Lung (tissue), 12 donors: ENCODE data around the gene NFATC2. TPM values are rescaled to one million over a fixed set of nuclear protein-coding genes. Genes with fewer than 3 reads are reported as not detected.

ENCODE experiments used
- ATAC-seq: fragments of 200-7000 bp; cut with Tn5 transposase; one replicate; pipeline ENCODE4 v1.9.1; 2020; ENCODE audit warnings: moderate number of reproducible peaks; ENCODE audit not compliant: insufficient read depth, low FRiP score
- DNase-seq, 3 donors: peaks; one replicate each; pipeline ENCODE4 v3.0.0-alpha.2; 2013 to 2017
- H3K27ac ChIP-seq, 2 donors: one replicate each; pipeline ENCODE4 v1.5.1; 2013; ENCODE audit warnings: mild to moderate bottlenecking in 2 of 2, moderate library complexity in 2 of 2, control low read depth in 1 of 2, inconsistent platforms in 1 of 2, low read depth in 1 of 2, low read length in 1 of 2
- H3K27me3 ChIP-seq, 3 donors: one replicate each; pipeline ENCODE4 v1.5.1; 2013; ENCODE audit warnings: low read length in 2 of 3; ENCODE audit not compliant: control insufficient read depth in 3 of 3, insufficient read depth in 3 of 3
- H3K36me3 ChIP-seq, 4 donors: one replicate each; pipeline ENCODE4 v1.5.1; 2013; ENCODE audit warnings: low read length in 4 of 4, mild to moderate bottlenecking in 1 of 4, moderate library complexity in 1 of 4; ENCODE audit not compliant: control insufficient read depth in 4 of 4, insufficient read depth in 4 of 4
- H3K4me1 ChIP-seq, 5 donors: one replicate each; pipeline ENCODE4 v1.5.1; 2013; ENCODE audit warnings: low read length in 5 of 5, mild to moderate bottlenecking in 2 of 5, moderate library complexity in 1 of 5; ENCODE audit not compliant: control insufficient read depth in 5 of 5, insufficient read depth in 5 of 5
- H3K4me3 ChIP-seq: one replicate; pipeline ENCODE4 v1.5.1; 2013; ENCODE audit warnings: mild to moderate bottlenecking, control low read depth, moderate library complexity
- H3K9ac ChIP-seq, 2 donors: one replicate each; pipeline ENCODE4 v1.5.1; 2013; ENCODE audit warnings: low read length in 2 of 2, control low read depth in 1 of 2; ENCODE audit not compliant: insufficient read depth in 1 of 2
- H3K9me3 ChIP-seq, 4 donors: one replicate each; pipeline ENCODE4 v1.5.1; 2013; ENCODE audit warnings: low read length in 3 of 4, mild to moderate bottlenecking in 1 of 4, moderate library complexity in 1 of 4; ENCODE audit not compliant: control insufficient read depth in 4 of 4, insufficient read depth in 3 of 4
- WGBS, 2 donors: extraction: QIAGEN DNeasy Blood & Tissue Kit; methylation state at CpG; one replicate each; pipeline ENCODE4 v1.1.7; 2013; 5-methylcytosine and 5-hydroxymethylcytosine counted together
- polyA plus RNA-seq, 2 donors: library from polyadenylated mRNA; stranded (reverse); fragments of 200-250 nt; gene quantifications; one replicate each; pipeline ENCODE4 v1.2.1, GENCODE V29; 2013
- total RNA-seq, 2 donors: library from RNA; depleted of rRNA in 1 of 2; stranded (reverse); fragments of >200 nt in 1 of 2; gene quantifications; one replicate each; pipeline ENCODE4 v1.2.1, GENCODE V29; 2014 to 2021
- TF ChIP-seq, protein P1 (sequence below): IDR thresholded peaks from 2 replicates; pipeline ENCODE4 v1.5.1; 2012; ENCODE audit warnings: mild to moderate bottlenecking; ENCODE audit errors: control extremely low read depth, extremely low read depth
- donor health status: control.
- donor health status: control.
- donor health status: Bipolar disorder and iron deficiency.
- donor health status: healthy.
- donor health status: DM: yes; HTN: yes; CAD: no.

NFATC2 gene
- total and polyA plus RNA-seq, 4 donors: 1.3 to 8.7 (median 4.7) TPM

DNA sequence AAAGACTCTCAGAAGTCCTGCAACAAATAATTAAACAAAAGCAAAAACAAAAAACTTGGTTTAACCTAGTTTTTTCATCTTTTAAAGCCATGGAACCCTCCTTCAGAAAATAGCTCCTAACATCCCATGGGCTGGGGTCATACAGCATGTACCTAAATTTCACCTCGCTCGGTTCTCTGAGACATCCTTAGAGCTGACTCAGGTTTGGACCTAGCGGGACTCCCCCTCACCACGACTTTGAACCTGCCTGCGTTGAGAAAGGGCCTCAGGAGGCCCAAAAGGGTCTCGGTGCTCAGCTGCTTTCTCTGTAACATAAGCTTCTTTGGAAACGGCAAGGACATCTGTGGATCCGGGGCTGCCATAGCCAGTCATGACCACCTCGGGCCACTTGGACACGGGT, 112.8 kb downstream of the NFATC2 start:
- Histone ChIP-seq H3K27ac (no peak overlapping the region), H3K9ac (no peak overlapping the region), H3K36me3 (peaks cover 0 to 8% (median 0%) of the 10 kb centered on the region in 4 donors), H3K4me1 (peaks cover 0 to 17% (median 8%) of the 10 kb centered on the region in 5 donors), H3K27me3 (no peaks in the 10 kb centered on the region), H3K9me3 (no peaks in the 10 kb centered on the region), H3K4me3 (no peak overlapping the region)
- ATAC-seq (no peak), DNase-seq (no peak)
- TF ChIP-seq, protein P1, sequence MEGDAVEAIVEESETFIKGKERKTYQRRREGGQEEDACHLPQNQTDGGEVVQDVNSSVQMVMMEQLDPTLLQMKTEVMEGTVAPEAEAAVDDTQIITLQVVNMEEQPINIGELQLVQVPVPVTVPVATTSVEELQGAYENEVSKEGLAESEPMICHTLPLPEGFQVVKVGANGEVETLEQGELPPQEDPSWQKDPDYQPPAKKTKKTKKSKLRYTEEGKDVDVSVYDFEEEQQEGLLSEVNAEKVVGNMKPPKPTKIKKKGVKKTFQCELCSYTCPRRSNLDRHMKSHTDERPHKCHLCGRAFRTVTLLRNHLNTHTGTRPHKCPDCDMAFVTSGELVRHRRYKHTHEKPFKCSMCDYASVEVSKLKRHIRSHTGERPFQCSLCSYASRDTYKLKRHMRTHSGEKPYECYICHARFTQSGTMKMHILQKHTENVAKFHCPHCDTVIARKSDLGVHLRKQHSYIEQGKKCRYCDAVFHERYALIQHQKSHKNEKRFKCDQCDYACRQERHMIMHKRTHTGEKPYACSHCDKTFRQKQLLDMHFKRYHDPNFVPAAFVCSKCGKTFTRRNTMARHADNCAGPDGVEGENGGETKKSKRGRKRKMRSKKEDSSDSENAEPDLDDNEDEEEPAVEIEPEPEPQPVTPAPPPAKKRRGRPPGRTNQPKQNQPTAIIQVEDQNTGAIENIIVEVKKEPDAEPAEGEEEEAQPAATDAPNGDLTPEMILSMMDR: no peak
- 85 to 86% methylated on average over 10 of the region's 10 CpGs for WGBS, 2 donors

DNA sequence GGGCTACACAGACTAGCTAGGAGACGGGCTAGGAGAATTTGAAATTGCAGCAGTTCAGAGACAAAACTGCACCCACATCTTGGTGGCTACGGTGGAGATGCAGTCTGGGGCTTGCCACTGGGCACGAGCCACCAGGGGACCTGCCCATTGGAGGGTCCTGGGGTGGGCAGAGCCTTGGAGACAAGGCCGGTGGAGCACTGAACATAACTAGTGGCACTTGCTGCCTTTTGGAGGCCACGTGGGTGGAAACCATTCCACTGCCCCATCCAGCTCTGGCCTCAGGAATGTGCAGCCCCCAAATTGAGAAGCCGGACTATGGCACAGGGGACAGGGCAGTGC, 113.4 kb downstream of the NFATC2 start:
- H3K36me3 ChIP-seq: peaks cover 0 to 8% (median 0%) of the 10 kb centered on the region in 4 donors
- H3K4me3 ChIP-seq: no peak overlapping the region

DNA sequence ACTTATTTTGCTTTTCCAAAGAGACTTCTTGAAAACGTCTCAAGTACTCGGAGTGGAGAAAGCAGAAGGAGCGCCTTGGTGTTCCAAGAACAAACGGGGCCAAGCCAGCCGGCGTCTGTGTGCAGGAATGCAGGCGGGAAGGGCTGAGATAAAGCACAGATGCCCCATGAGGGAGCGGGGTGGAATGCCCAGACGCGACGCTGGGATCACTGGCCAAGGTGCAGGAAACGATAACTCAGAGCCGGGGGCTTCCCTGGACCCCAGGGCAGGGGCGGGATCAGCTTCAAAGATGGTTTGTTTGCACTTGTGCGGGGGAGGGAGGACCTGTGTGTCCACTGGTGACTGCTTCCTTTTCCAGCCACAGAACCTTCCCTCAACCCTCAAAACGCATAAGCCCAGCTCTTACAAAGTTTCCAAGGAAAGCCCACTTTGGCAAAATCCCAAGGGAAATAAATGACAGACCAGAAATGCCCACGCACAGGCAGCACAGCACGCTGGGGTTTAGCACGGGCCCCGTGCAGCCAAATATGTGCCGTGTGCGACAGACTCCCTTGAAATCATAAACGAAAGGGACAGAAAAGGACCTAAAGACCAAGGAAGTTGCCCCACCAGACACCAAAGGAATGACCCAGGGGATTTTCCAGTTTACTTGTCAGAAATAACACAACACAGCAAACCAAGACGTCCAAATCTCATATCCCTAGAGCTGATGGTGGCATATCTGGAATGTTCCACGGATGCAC, 113.9 kb downstream of the NFATC2 start:
- peaks cover 0 to 17% (median 8%) of the 10 kb centered on the region in 5 donors for H3K4me1 ChIP-seq
- 47 to 77% methylated on average over 25 of the region's 25 CpGs for WGBS, 2 donors
- H3K9ac ChIP-seq: no peak overlapping the region
- H3K36me3 ChIP-seq: peaks cover 0 to 8% (median 0%) of the 10 kb centered on the region in 4 donors
- H3K27ac ChIP-seq: no peak overlapping the region
- ATAC-seq (no peak), DNase-seq (peak; percentile 77 to 83 (median 82))
- no peak overlapping the region for H3K4me3 ChIP-seq
- TF ChIP-seq, protein P1: no peak
- no peaks in the 10 kb centered on the region for H3K9me3 ChIP-seq
- H3K27me3 ChIP-seq: no peaks in the 10 kb centered on the region

More for the DNA sequence above, 113.4 kb downstream of the NFATC2 start:
- TF ChIP-seq, protein P1: no peak
- H3K4me1 ChIP-seq: peaks cover 0 to 17% (median 8%) of the 10 kb centered on the region in 5 donors
- no peaks in the 10 kb centered on the region for H3K27me3 ChIP-seq
- no peaks in the 10 kb centered on the region for H3K9me3 ChIP-seq
- DNase-seq (no peak), ATAC-seq (no peak)
- 93 to 94% methylated on average over 6 of the region's 6 CpGs for WGBS, 2 donors
- no peak overlapping the region for H3K27ac ChIP-seq
- no peak overlapping the region for H3K9ac ChIP-seq
